GM23338 (cell line): Measurements from ENCODE around the gene CLPX. TPM values are rescaled to one million over a fixed set of nuclear protein-coding genes. Genes with fewer than 3 reads are reported as not detected.

Experiments
- ATAC-seq: fragments of 200-7000 bp; cut with Tn5 transposase; 3 replicates; pipeline ENCODE4 v1.9.1; 2020
- DNase-seq: peaks from one replicate; pipeline ENCODE4 v3.0.0-alpha.2; 2015; ENCODE audit warnings: low spot score
- H2AFZ ChIP-seq: fragments of 200-600 bp; sonication (generic); 2 replicates; pipeline ENCODE4 v1.8.0; 2016; ENCODE audit warnings: antibody characterized with exemption, mild to moderate bottlenecking, moderate library complexity
- H3F3A ChIP-seq: fragments of 200-600 bp; sonication (generic); replicated peaks from 2 replicates; pipeline ENCODE4 v1.8.0; 2017; ENCODE audit warnings: antibody characterized with exemption, mixed run types, low read depth
- H3K27ac ChIP-seq: fragments of 200-600 bp; sonication (generic); 2 replicates; pipeline ENCODE4 v1.6.1; 2016; ENCODE audit warnings: low read depth
- H3K27me3 ChIP-seq: fragments of 200-600 bp; sonication (generic); 2 replicates; pipeline ENCODE4 v1.8.0; 2016; ENCODE audit warnings: mild to moderate bottlenecking, mixed run types, moderate library complexity; ENCODE audit not compliant: insufficient read depth
- H3K36me3 ChIP-seq: fragments of 200-600 bp; sonication (generic); 2 replicates; pipeline ENCODE4 v1.8.0; 2016; ENCODE audit warnings: mild to moderate bottlenecking; ENCODE audit not compliant: insufficient read depth
- H3K4me1 ChIP-seq: fragments of 200-600 bp; sonication (generic); 2 replicates; pipeline ENCODE4 v1.8.0; 2016; ENCODE audit warnings: mild to moderate bottlenecking, moderate library complexity; ENCODE audit not compliant: insufficient read depth
- H3K4me2 ChIP-seq: fragments of 200-600 bp; sonication (generic); 2 replicates; pipeline ENCODE4 v1.7.1; 2017; ENCODE audit warnings: mixed run types
- H3K4me3 ChIP-seq: fragments of 200-600 bp; sonication (generic); 2 replicates; pipeline ENCODE4 v1.6.1; 2016; ENCODE audit warnings: mixed run types
- H3K79me2 ChIP-seq: fragments of 200-600 bp; sonication (generic); replicated peaks from 2 replicates; pipeline ENCODE4 v1.8.0; 2017; ENCODE audit warnings: mild to moderate bottlenecking; ENCODE audit not compliant: insufficient read depth
- H3K9me2 ChIP-seq: fragments of 200-600 bp; sonication (generic); 2 replicates; pipeline ENCODE4 v1.8.0; 2017; ENCODE audit not compliant: insufficient read depth
- H4K20me1 ChIP-seq: fragments of 200-600 bp; sonication (generic); replicated peaks from 2 replicates; pipeline ENCODE4 v1.8.0; 2017; ENCODE audit warnings: mild to moderate bottlenecking; ENCODE audit not compliant: insufficient read depth
- H3K27ac Mint-ChIP-seq: 2 replicates; pipeline ENCODE4 v1.8.0; 2020; ENCODE audit warnings: inconsistent platforms, mild to moderate bottlenecking, moderate library complexity, mixed read lengths
- H3K27me3 Mint-ChIP-seq: 3 replicates; pipeline ENCODE4 v1.8.0; 2022; ENCODE audit warnings: low read depth, mild to moderate bottlenecking, moderate library complexity, mixed read lengths, inconsistent platforms; ENCODE audit not compliant: insufficient read depth, poor library complexity
- H3K36me3 Mint-ChIP-seq: 3 replicates; pipeline ENCODE4 v1.8.0; 2021; ENCODE audit warnings: low read depth, mild to moderate bottlenecking, inconsistent platforms, moderate library complexity, mixed read lengths
- H3K4me1 Mint-ChIP-seq: 3 replicates; pipeline ENCODE4 v1.8.0; 2020; ENCODE audit warnings: mild to moderate bottlenecking, inconsistent platforms, mixed read lengths
- H3K4me3 Mint-ChIP-seq: 3 replicates; pipeline ENCODE4 v1.8.0; 2021; ENCODE audit warnings: moderate library complexity, mild to moderate bottlenecking, inconsistent platforms, mixed read lengths
- H3K9me3 Mint-ChIP-seq: 3 replicates; pipeline ENCODE4 v1.8.0; 2020; ENCODE audit warnings: moderate library complexity, mild to moderate bottlenecking, inconsistent platforms, mixed read lengths
- CREB1 ChIP-seq: fragments of 250-450 bp; sonication (Bioruptor Pico); IDR thresholded peaks from 2 replicates; pipeline ENCODE4 v1.5.0; 2020; ENCODE audit warnings: low read depth, mild to moderate bottlenecking, moderate library complexity
- ETS1 ChIP-seq: IDR thresholded peaks from 2 replicates; pipeline ENCODE4 v1.6.1; 2016; ENCODE audit warnings: antibody characterized with exemption
- EZH2 ChIP-seq: fragments of 200-600 bp; sonication (generic); IDR thresholded peaks from one replicate; pipeline ENCODE4 v1.8.0; 2017; ENCODE audit warnings: antibody characterized with exemption, mild to moderate bottlenecking, low read depth; ENCODE audit not compliant: unreplicated experiment
- EZH2phosphoT487 ChIP-seq: fragments of 200-600 bp; sonication (generic); IDR thresholded peaks from one replicate; pipeline ENCODE4 v1.8.1; 2018; ENCODE audit warnings: antibody characterized with exemption; ENCODE audit not compliant: unreplicated experiment
- JUNB ChIP-seq: IDR thresholded peaks from one replicate; pipeline ENCODE4 v1.6.1; 2016; ENCODE audit warnings: antibody characterized with exemption; ENCODE audit not compliant: unreplicated experiment
- NANOG ChIP-seq: IDR thresholded peaks from 2 replicates; pipeline ENCODE4 v1.6.1; 2016; ENCODE audit warnings: antibody characterized with exemption, borderline replicate concordance
- POLR2AphosphoS5 ChIP-seq: IDR thresholded peaks from 2 replicates; pipeline ENCODE4 v1.6.1; 2016; ENCODE audit warnings: antibody characterized with exemption, low read depth
- REST ChIP-seq: IDR thresholded peaks from one replicate; pipeline ENCODE4 v1.6.1; 2018; ENCODE audit warnings: antibody characterized with exemption; ENCODE audit not compliant: unreplicated experiment
- STAT1 ChIP-seq: IDR thresholded peaks from one replicate; pipeline ENCODE4 v1.6.1; 2016; ENCODE audit warnings: antibody characterized with exemption; ENCODE audit not compliant: unreplicated experiment
- ZNF114 ChIP-seq: fragments of 250-450 bp; sonication (Bioruptor Pico); IDR thresholded peaks from 2 replicates; pipeline ENCODE4 v1.5.0; 2020; ENCODE audit warnings: mild to moderate bottlenecking, moderate library complexity
- ZNF331 ChIP-seq: fragments of 250-450 bp; sonication (Bioruptor Pico); IDR thresholded peaks from 2 replicates; pipeline ENCODE4 v1.5.0; 2020; ENCODE audit warnings: low read depth, mild to moderate bottlenecking, moderate library complexity
- polyA plus RNA-seq: library from polyadenylated mRNA; unstranded; fragments of >200 nt; fragmentation: Nextera tagmentation; extraction: Ambion mirVana; gene quantifications from 2 replicates; pipeline ENCODE4 v1.2.1, GENCODE V29; 2016
- total RNA-seq: library from RNA; depleted of rRNA; stranded (reverse); fragments of >200 nt; shearing (Covaris generic); gene quantifications from 2 replicates; pipeline ENCODE4 v1.2.3, GENCODE V29; 2014
- TF ChIP-seq, protein P1 (sequence below), 2 experiments: fragments of 200-600 bp in 1 of 2; sonication (generic) in 1 of 2; conservative IDR thresholded peaks; 2 replicates each; pipeline versions ENCODE4 v1.5.1 to v1.6.1; 2016 to 2017; ENCODE audit warnings: antibody characterized with exemption in 2 of 2, low read depth in 2 of 2, mild to moderate bottlenecking in 2 of 2, moderate library complexity in 1 of 2
- TF ChIP-seq, protein P2 (sequence below): fragments of 250-450 bp; sonication (Bioruptor Pico); IDR thresholded peaks from 2 replicates; pipeline ENCODE4 v1.5.0; 2020; ENCODE audit warnings: mild to moderate bottlenecking, moderate library complexity

CLPX gene
- total and polyA plus RNA-seq, 2 experiments from 2014 or later: 18.9 to 40.6 TPM

GRCh38 chr15:65198571-65198970 lies 13.4 kb upstream of the CLPX start:
- Histone ChIP-seq H3K79me2 (no peaks in the 10 kb centered on the region), H4K20me1 (no peaks in the 10 kb centered on the region), H3K27me3 (no peaks in the 10 kb centered on the region), H3F3A (no peaks in the 10 kb centered on the region), H3K36me3 (no peaks in the 10 kb centered on the region), H3K9me2 (no peaks in the 10 kb centered on the region), H2AFZ (no peak overlapping the region), H3K4me2 (no peak overlapping the region), H3K4me1 (no peaks in the 10 kb centered on the region), H3K27ac (no peak overlapping the region), H3K4me3 (no peak overlapping the region)
- H3K4me1 Mint-ChIP-seq: peaks cover 7% of the 10 kb centered on the region; the same call in 1 of the 3 replicates
- no peak overlapping the region for H3K4me3 Mint-ChIP-seq
- H3K27ac Mint-ChIP-seq: no peak overlapping the region
- H3K36me3 Mint-ChIP-seq: no peaks in the 10 kb centered on the region
- ATAC-seq (no peak), DNase-seq (no peak)
- peaks cover 2% of the 10 kb centered on the region for H3K27me3 Mint-ChIP-seq
- H3K9me3 Mint-ChIP-seq: no peaks in the 10 kb centered on the region
- TF ChIP-seq ETS1 (no peak), ZNF331 (CRISPR knock-in tag) (no peak), CREB1 (CRISPR knock-in tag) (no peak), NANOG (no peak), JUNB (no peak), STAT1 (no peak), EZH2phosphoT487 (no peak), POLR2AphosphoS5 (no peak), REST (no peak), ZNF114 (CRISPR knock-in tag) (no peak), EZH2 (no peak)
- TF ChIP-seq, protein P1, sequence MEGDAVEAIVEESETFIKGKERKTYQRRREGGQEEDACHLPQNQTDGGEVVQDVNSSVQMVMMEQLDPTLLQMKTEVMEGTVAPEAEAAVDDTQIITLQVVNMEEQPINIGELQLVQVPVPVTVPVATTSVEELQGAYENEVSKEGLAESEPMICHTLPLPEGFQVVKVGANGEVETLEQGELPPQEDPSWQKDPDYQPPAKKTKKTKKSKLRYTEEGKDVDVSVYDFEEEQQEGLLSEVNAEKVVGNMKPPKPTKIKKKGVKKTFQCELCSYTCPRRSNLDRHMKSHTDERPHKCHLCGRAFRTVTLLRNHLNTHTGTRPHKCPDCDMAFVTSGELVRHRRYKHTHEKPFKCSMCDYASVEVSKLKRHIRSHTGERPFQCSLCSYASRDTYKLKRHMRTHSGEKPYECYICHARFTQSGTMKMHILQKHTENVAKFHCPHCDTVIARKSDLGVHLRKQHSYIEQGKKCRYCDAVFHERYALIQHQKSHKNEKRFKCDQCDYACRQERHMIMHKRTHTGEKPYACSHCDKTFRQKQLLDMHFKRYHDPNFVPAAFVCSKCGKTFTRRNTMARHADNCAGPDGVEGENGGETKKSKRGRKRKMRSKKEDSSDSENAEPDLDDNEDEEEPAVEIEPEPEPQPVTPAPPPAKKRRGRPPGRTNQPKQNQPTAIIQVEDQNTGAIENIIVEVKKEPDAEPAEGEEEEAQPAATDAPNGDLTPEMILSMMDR (conservative IDR thresholded peaks at IDR 0.05; ENCODE audit: low read depth in 2 of 2): no peak
- TF ChIP-seq, protein P2, sequence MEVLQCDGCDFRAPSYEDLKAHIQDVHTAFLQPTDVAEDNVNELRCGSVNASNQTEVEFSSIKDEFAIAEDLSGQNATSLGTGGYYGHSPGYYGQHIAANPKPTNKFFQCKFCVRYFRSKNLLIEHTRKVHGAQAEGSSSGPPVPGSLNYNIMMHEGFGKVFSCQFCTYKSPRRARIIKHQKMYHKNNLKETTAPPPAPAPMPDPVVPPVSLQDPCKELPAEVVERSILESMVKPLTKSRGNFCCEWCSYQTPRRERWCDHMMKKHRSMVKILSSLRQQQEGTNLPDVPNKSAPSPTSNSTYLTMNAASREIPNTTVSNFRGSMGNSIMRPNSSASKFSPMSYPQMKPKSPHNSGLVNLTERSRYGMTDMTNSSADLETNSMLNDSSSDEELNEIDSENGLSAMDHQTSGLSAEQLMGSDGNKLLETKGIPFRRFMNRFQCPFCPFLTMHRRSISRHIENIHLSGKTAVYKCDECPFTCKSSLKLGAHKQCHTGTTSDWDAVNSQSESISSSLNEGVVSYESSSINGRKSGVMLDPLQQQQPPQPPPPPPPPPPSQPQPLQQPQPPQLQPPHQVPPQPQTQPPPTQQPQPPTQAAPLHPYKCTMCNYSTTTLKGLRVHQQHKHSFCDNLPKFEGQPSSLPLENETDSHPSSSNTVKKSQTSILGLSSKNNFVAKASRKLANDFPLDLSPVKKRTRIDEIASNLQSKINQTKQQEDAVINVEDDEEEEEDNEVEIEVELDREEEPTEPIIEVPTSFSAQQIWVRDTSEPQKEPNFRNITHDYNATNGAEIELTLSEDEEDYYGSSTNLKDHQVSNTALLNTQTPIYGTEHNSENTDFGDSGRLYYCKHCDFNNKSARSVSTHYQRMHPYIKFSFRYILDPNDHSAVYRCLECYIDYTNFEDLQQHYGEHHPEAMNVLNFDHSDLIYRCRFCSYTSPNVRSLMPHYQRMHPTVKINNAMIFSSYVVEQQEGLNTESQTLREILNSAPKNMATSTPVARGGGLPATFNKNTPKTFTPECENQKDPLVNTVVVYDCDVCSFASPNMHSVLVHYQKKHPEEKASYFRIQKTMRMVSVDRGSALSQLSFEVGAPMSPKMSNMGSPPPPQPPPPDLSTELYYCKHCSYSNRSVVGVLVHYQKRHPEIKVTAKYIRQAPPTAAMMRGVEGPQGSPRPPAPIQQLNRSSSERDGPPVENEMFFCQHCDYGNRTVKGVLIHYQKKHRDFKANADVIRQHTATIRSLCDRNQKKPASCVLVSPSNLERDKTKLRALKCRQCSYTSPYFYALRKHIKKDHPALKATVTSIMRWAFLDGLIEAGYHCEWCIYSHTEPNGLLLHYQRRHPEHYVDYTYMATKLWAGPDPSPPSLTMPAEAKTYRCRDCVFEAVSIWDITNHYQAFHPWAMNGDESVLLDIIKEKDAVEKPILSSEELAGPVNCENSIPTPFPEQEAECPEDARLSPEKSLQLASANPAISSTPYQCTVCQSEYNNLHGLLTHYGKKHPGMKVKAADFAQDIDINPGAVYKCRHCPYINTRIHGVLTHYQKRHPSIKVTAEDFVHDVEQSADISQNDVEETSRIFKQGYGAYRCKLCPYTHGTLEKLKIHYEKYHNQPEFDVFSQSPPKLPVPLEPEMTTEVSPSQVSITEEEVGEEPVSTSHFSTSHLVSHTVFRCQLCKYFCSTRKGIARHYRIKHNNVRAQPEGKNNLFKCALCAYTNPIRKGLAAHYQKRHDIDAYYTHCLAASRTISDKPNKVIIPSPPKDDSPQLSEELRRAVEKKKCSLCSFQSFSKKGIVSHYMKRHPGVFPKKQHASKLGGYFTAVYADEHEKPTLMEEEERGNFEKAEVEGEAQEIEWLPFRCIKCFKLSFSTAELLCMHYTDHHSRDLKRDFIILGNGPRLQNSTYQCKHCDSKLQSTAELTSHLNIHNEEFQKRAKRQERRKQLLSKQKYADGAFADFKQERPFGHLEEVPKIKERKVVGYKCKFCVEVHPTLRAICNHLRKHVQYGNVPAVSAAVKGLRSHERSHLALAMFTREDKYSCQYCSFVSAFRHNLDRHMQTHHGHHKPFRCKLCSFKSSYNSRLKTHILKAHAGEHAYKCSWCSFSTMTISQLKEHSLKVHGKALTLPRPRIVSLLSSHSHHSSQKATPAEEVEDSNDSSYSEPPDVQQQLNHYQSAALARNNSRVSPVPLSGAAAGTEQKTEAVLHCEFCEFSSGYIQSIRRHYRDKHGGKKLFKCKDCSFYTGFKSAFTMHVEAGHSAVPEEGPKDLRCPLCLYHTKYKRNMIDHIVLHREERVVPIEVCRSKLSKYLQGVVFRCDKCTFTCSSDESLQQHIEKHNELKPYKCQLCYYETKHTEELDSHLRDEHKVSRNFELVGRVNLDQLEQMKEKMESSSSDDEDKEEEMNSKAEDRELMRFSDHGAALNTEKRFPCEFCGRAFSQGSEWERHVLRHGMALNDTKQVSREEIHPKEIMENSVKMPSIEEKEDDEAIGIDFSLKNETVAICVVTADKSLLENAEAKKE (CRISPR knock-in tag): no peak
